Fibroblast of lung (primary cell): ENCODE measurements around the gene NSUN3. TPM values are rescaled to one million over a fixed set of nuclear protein-coding genes. Genes with fewer than 3 reads are reported as not detected.

Experiments
- DNase-seq, 2 donors: peaks; one replicate each; pipeline versions ENCODE4 v3.0.0 to v3.0.0-alpha.2; 2010; ENCODE audit warnings: low read depth in 2 of 2
- H2AFZ ChIP-seq: 2 replicates; pipeline ENCODE4 v1.5.1; 2012; ENCODE audit warnings: low read length, control low read depth, inconsistent platforms
- H3K27ac ChIP-seq: 2 replicates; pipeline ENCODE4 v1.5.1; 2011; ENCODE audit warnings: low read length, control low read depth; ENCODE audit not compliant: insufficient read depth
- H3K27me3 ChIP-seq: 2 replicates; pipeline ENCODE4 v1.5.1; 2011; ENCODE audit warnings: mild to moderate bottlenecking, low read length; ENCODE audit not compliant: control insufficient read depth, insufficient read depth
- H3K36me3 ChIP-seq: 2 replicates; pipeline ENCODE4 v1.5.1; 2011; ENCODE audit warnings: low read length; ENCODE audit not compliant: control insufficient read depth, insufficient read depth
- H3K4me1 ChIP-seq: 2 replicates; pipeline ENCODE4 v1.5.1; 2011; ENCODE audit warnings: low read length; ENCODE audit not compliant: control insufficient read depth, insufficient read depth; ENCODE audit errors: extremely low read depth
- H3K4me2 ChIP-seq: 2 replicates; pipeline ENCODE4 v1.5.1; 2011; ENCODE audit warnings: low read length, control low read depth; ENCODE audit not compliant: insufficient read depth; ENCODE audit errors: extremely low read depth
- H3K4me3 ChIP-seq, 4 experiments: fragments of 200-600 bp in 1 of 4; sonication (generic) in 1 of 4; replicated peaks in 1 of 4; 2 replicates each; pipeline ENCODE4 v1.5.1; 2011 to 2016; ENCODE audit warnings: low read length in 4 of 4, low read depth in 3 of 4, mild to moderate bottlenecking in 3 of 4, control low read depth in 2 of 4, inconsistent platforms in 1 of 4, mixed read lengths in 1 of 4; ENCODE audit not compliant: insufficient read depth in 1 of 4; ENCODE audit errors: control extremely low read depth in 1 of 4
- H3K79me2 ChIP-seq: 2 replicates; pipeline ENCODE4 v1.5.1; 2012; ENCODE audit warnings: mild to moderate bottlenecking, low read length, inconsistent platforms; ENCODE audit not compliant: control insufficient read depth, insufficient read depth
- H3K9ac ChIP-seq: 2 replicates; pipeline ENCODE4 v1.5.1; 2011; ENCODE audit warnings: mild to moderate bottlenecking, low read length, control low read depth; ENCODE audit not compliant: insufficient read depth
- H3K9me3 ChIP-seq: 2 replicates; pipeline ENCODE4 v1.5.1; 2012; ENCODE audit warnings: low read depth, low read length; ENCODE audit not compliant: control insufficient read depth, insufficient read depth
- H4K20me1 ChIP-seq: 2 replicates; pipeline ENCODE4 v1.5.1; 2011; ENCODE audit warnings: low read length; ENCODE audit not compliant: control insufficient read depth, insufficient read depth; ENCODE audit errors: extremely low read depth
- EZH2 ChIP-seq: IDR thresholded peaks from 2 replicates; pipeline ENCODE4 v1.5.1; 2012; ENCODE audit warnings: low read length, control low read depth, mild to moderate bottlenecking; ENCODE audit errors: missing control alignments
- polyA plus RNA-seq, 2 donors: library from polyadenylated mRNA; depleted of rRNA in 1 of 2; stranded (reverse) in 1 of 2; unstranded in 1 of 2; fragments of >200 nt; gene quantifications; 2 replicates each; pipeline ENCODE4 v1.2.1, GENCODE V29; 2011 to 2012; ENCODE audit warnings: missing spikeins in 1 of 2
- total RNA-seq: library from RNA; depleted of rRNA; stranded (reverse); fragments of >200 nt; gene quantifications from 2 replicates; pipeline ENCODE4 v1.2.1, GENCODE V29; 2014
- TF ChIP-seq, protein P1 (sequence below), 2 donors: IDR thresholded peaks in 1 of 2; conservative IDR thresholded peaks in 1 of 2; 1 replicate in 1 of 2; 2 replicates in 1 of 2; pipeline ENCODE4 v1.5.1; 2011 to 2012; ENCODE audit warnings: low read length in 2 of 2, control low read depth in 1 of 2, inconsistent platforms in 1 of 2, low read depth in 1 of 2, mild to moderate bottlenecking in 1 of 2

NSUN3 gene
- total and polyA plus RNA-seq, 2 donors (not counting 1 experiment from before 2014, with no cell fraction given) = 6.2 to 23.1 TPM

DNA sequence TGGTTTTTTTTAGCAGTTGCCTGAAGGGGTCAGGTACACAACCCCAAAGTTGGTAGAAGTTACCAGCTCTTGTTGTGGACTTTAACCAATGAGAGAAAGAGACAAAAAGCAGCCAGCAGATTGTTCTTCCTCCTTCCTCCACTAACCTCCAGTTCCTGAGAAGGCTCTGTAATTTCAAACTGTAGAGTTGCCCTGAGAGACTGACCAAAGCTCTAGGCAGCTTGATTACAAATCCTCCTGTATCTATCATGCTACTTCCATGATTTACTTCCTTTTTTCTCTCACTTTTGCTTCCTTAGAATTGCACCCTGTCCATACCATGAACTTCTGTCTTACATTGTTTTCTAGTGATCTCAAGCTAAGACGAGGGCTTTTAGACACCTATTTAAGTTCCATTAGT is 29.2 kb downstream of the NSUN3 start:
- no peak for DNase-seq
- Histone ChIP-seq H2AFZ (no peak overlapping the region), H3K36me3 (peaks cover 2% of the 10 kb centered on the region), H3K9ac (no peak overlapping the region), H3K9me3 (no peaks in the 10 kb centered on the region), H3K4me2 (no peak overlapping the region), H3K27me3 (no peaks in the 10 kb centered on the region), H4K20me1 (no peaks in the 10 kb centered on the region), H3K4me1 (no peaks in the 10 kb centered on the region), H3K4me3 (no peak overlapping the region), H3K27ac (no peak overlapping the region), H3K79me2 (no peaks in the 10 kb centered on the region)
- TF ChIP-seq EZH2 = no peak
- TF ChIP-seq, protein P1, sequence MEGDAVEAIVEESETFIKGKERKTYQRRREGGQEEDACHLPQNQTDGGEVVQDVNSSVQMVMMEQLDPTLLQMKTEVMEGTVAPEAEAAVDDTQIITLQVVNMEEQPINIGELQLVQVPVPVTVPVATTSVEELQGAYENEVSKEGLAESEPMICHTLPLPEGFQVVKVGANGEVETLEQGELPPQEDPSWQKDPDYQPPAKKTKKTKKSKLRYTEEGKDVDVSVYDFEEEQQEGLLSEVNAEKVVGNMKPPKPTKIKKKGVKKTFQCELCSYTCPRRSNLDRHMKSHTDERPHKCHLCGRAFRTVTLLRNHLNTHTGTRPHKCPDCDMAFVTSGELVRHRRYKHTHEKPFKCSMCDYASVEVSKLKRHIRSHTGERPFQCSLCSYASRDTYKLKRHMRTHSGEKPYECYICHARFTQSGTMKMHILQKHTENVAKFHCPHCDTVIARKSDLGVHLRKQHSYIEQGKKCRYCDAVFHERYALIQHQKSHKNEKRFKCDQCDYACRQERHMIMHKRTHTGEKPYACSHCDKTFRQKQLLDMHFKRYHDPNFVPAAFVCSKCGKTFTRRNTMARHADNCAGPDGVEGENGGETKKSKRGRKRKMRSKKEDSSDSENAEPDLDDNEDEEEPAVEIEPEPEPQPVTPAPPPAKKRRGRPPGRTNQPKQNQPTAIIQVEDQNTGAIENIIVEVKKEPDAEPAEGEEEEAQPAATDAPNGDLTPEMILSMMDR (conservative IDR thresholded peaks at IDR 0.05 in 1 of 2, IDR thresholded peaks at IDR 0.05 in 1 of 2; ENCODE audit: low read depth in 1 of 2, low read length in 2 of 2) = no peak

- Histone ChIP-seq H3K4me2 (no peak overlapping the region), H3K9me3 (no peaks in the 10 kb centered on the region), H3K4me3 (no peak overlapping the region), H4K20me1 (no peaks in the 10 kb centered on the region), H3K36me3 (peaks cover 2% of the 10 kb centered on the region), H3K27me3 (no peaks in the 10 kb centered on the region), H3K9ac (no peak overlapping the region), H2AFZ (no peak overlapping the region), H3K27ac (no peak overlapping the region), H3K4me1 (no peaks in the 10 kb centered on the region), H3K79me2 (no peaks in the 10 kb centered on the region)
- DNase-seq = no peak
- no peak for TF ChIP-seq EZH2
- TF ChIP-seq, protein P1 (conservative IDR thresholded peaks at IDR 0.05 in 1 of 2, IDR thresholded peaks at IDR 0.05 in 1 of 2; ENCODE audit: low read depth in 1 of 2, low read length in 2 of 2) = no peak
Measured at GRCh38 chr3:94093151-94093550, 30.3 kb downstream of the NSUN3 start.

DNA sequence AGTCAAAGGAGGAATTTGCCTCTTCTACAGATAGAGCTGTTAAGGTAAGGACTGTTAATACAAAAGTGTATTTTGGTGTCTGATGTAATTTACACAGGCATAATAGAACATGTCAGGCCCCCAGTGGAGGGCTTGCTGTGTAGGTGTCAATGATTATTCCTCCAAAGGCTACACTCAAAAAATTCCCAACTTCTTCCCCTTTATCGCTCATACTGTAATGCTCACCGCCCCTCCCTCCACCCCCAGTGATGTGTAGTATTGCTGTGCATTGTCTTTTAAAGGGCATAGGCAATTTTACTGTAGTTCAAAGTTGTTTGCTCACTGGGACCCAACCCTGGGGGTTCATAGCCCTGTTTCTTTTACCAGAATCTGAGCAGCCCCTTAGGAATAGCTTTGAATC is 32.2 kb downstream of the NSUN3 start:
- Histone ChIP-seq H3K4me3 (no peak overlapping the region), H2AFZ (no peak overlapping the region), H3K27me3 (no peaks in the 10 kb centered on the region), H3K27ac (no peak overlapping the region), H3K4me1 (no peaks in the 10 kb centered on the region), H3K9me3 (no peaks in the 10 kb centered on the region), H4K20me1 (no peaks in the 10 kb centered on the region), H3K4me2 (no peak overlapping the region), H3K9ac (no peak overlapping the region), H3K79me2 (no peaks in the 10 kb centered on the region), H3K36me3 (peaks cover 2% of the 10 kb centered on the region)
- TF ChIP-seq, protein P1 (conservative IDR thresholded peaks at IDR 0.05 in 1 of 2, IDR thresholded peaks at IDR 0.05 in 1 of 2; ENCODE audit: low read depth in 1 of 2, low read length in 2 of 2) = no peak
- no peak for TF ChIP-seq EZH2
- no peak for DNase-seq
